Measurements from ENCODE around the gene FBXL2. TPM values are rescaled to one million over a fixed set of nuclear protein-coding genes. Genes with fewer than 3 reads are reported as not detected.

Gene FBXL2
- total RNA-seq, 1 donor from 2014 or later: 23.3 TPM

DNA sequence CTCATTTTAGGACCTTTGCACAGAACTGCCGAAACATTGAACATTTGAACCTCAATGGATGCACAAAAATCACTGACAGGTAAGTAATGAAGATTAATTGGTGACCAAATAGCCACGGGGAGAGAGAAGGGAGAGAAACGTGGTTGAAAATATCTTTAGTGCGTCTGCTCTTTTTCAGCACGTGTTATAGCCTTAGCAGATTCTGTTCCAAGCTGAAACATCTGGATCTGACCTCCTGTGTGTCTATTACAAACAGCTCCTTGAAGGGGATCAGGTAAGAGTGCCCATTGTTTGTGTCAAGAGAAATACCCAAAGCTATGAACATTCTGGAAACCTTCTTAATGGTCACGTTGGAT, 95.8 kb downstream of the FBXL2 start:
- Histone ChIP-seq H3K36me3 (ENCODE audit: insufficient read depth, low read length) (peaks cover 6% of the 10 kb centered on the region), H4K20me1 (ENCODE audit: insufficient read depth, low read length) (peaks cover 9% of the 10 kb centered on the region), H3K9me3 (ENCODE audit: insufficient read depth, low read depth, low read length) (no peaks in the 10 kb centered on the region), H2AFZ (ENCODE audit: low read depth, low read length) (no peak overlapping the region), H3K4me1 (ENCODE audit: insufficient read depth, low read length) (peaks cover 6% of the 10 kb centered on the region), H3K27ac (ENCODE audit: low read depth, low read length) (no peak overlapping the region), H3K79me2 (ENCODE audit: insufficient read depth, low read length) (no peaks in the 10 kb centered on the region), H3K9ac (ENCODE audit: low read length) (no peak overlapping the region), H3K4me2 (ENCODE audit: low read length) (peak overlapping the region; percentile 73), H3K4me3 (ENCODE audit: insufficient read depth, low read depth, low read length) (no peak overlapping the region), H3K27me3 (ENCODE audit: insufficient read depth, low read length) (no peaks in the 10 kb centered on the region)
- no peak overlapping the region for H3K4me3 Mint-ChIP-seq (ENCODE audit: unreplicated experiment)
- H3K9me3 Mint-ChIP-seq (ENCODE audit: unreplicated experiment): peaks cover 1% of the 10 kb centered on the region
- no peak overlapping the region for H3K27ac Mint-ChIP-seq (ENCODE audit: unreplicated experiment)
- peaks cover 12% of the 10 kb centered on the region for H3K4me1 Mint-ChIP-seq (ENCODE audit: low read depth, unreplicated experiment)
- peaks cover 17% of the 10 kb centered on the region for H3K36me3 Mint-ChIP-seq (ENCODE audit: low read depth, unreplicated experiment)
- FAIRE-seq: no peak
- no peaks in the 10 kb centered on the region for H3K27me3 Mint-ChIP-seq (ENCODE audit: low read depth, unreplicated experiment)
- TF ChIP-seq CTCF (IDR thresholded peaks at IDR 0.05; ENCODE audit: insufficient read depth, low read depth, low read length): no peak
- TF ChIP-seq EZH2 (IDR thresholded peaks at IDR 0.05; ENCODE audit: insufficient read depth, low read length): no peak
- DNase-seq (ENCODE audit: low read depth): no peak

GRCh38 chr3:33377489-33377888, 100.2 kb downstream of the FBXL2 start:
- H3K4me3 ChIP-seq (ENCODE audit: insufficient read depth, low read depth, low read length): no peak overlapping the region
- no peaks in the 10 kb centered on the region for H3K27me3 ChIP-seq (ENCODE audit: insufficient read depth, low read length)
- DNase-seq (ENCODE audit: low read depth) (no peak), FAIRE-seq (no peak)
- Mint-ChIP-seq H3K27ac (ENCODE audit: unreplicated experiment) (peak overlapping the region; percentile 26), H3K36me3 (ENCODE audit: low read depth, unreplicated experiment) (peaks cover 22% of the 10 kb centered on the region), H3K4me1 (ENCODE audit: low read depth, unreplicated experiment) (peaks cover 10% of the 10 kb centered on the region), H3K9me3 (ENCODE audit: unreplicated experiment) (no peaks in the 10 kb centered on the region), H3K27me3 (ENCODE audit: low read depth, unreplicated experiment) (no peaks in the 10 kb centered on the region), H3K4me3 (ENCODE audit: unreplicated experiment) (no peak overlapping the region)
- peaks cover 6% of the 10 kb centered on the region for H3K36me3 ChIP-seq (ENCODE audit: insufficient read depth, low read length)
- no peaks in the 10 kb centered on the region for H3K79me2 ChIP-seq (ENCODE audit: insufficient read depth, low read length)
- no peak overlapping the region for H3K9ac ChIP-seq (ENCODE audit: low read length)
- no peak overlapping the region for H3K27ac ChIP-seq (ENCODE audit: low read depth, low read length)
- no peak overlapping the region for H2AFZ ChIP-seq (ENCODE audit: low read depth, low read length)
- no peak overlapping the region for H3K4me2 ChIP-seq (ENCODE audit: low read length)
- TF ChIP-seq EZH2 (IDR thresholded peaks at IDR 0.05; ENCODE audit: insufficient read depth, low read length) (no peak), CTCF (IDR thresholded peaks at IDR 0.05; ENCODE audit: insufficient read depth, low read depth, low read length) (no peak)
- H4K20me1 ChIP-seq (ENCODE audit: insufficient read depth, low read length): peaks cover 9% of the 10 kb centered on the region
- H3K4me1 ChIP-seq (ENCODE audit: insufficient read depth, low read length): peaks cover 3% of the 10 kb centered on the region
- H3K9me3 ChIP-seq (ENCODE audit: insufficient read depth, low read depth, low read length): no peaks in the 10 kb centered on the region

- Histone ChIP-seq H3K9ac (ENCODE audit: low read length) (no peak overlapping the region), H2AFZ (ENCODE audit: low read depth, low read length) (no peak overlapping the region), H4K20me1 (ENCODE audit: insufficient read depth, low read length) (peaks cover 9% of the 10 kb centered on the region), H3K79me2 (ENCODE audit: insufficient read depth, low read length) (no peaks in the 10 kb centered on the region), H3K9me3 (ENCODE audit: insufficient read depth, low read depth, low read length) (no peaks in the 10 kb centered on the region), H3K27ac (ENCODE audit: low read depth, low read length) (no peak overlapping the region), H3K27me3 (ENCODE audit: insufficient read depth, low read length) (no peaks in the 10 kb centered on the region), H3K36me3 (ENCODE audit: insufficient read depth, low read length) (peaks cover 6% of the 10 kb centered on the region), H3K4me2 (ENCODE audit: low read length) (no peak overlapping the region), H3K4me1 (ENCODE audit: insufficient read depth, low read length) (no peaks in the 10 kb centered on the region), H3K4me3 (ENCODE audit: insufficient read depth, low read depth, low read length) (no peak overlapping the region)
- H3K4me1 Mint-ChIP-seq (ENCODE audit: low read depth, unreplicated experiment): peaks cover 8% of the 10 kb centered on the region
- peak overlapping the region; percentile 34 for H3K27ac Mint-ChIP-seq (ENCODE audit: unreplicated experiment)
- no peaks in the 10 kb centered on the region for H3K9me3 Mint-ChIP-seq (ENCODE audit: unreplicated experiment)
- peak; percentile 53 for DNase-seq (ENCODE audit: low read depth)
- H3K27me3 Mint-ChIP-seq (ENCODE audit: low read depth, unreplicated experiment): no peaks in the 10 kb centered on the region
- no peak overlapping the region for H3K4me3 Mint-ChIP-seq (ENCODE audit: unreplicated experiment)
- H3K36me3 Mint-ChIP-seq (ENCODE audit: low read depth, unreplicated experiment): peaks cover 22% of the 10 kb centered on the region
- TF ChIP-seq EZH2 (IDR thresholded peaks at IDR 0.05; ENCODE audit: insufficient read depth, low read length) (no peak), CTCF (IDR thresholded peaks at IDR 0.05; ENCODE audit: insufficient read depth, low read depth, low read length) (no peak)
- no peak for FAIRE-seq
These were observed 100.7 kb downstream of the FBXL2 start for GRCh38 chr3:33377931-33378330.

All from astrocyte (in vitro differentiated cells and primary cell).